SK-N-SH treated with all-trans-retinoic acid at 6 μM for 48 hours (cell line): Measurements from ENCODE around the gene NASP.

Source experiments
- ARNTL ChIP-seq: fragments of 450-650 bp; formaldehyde crosslinking; IDR thresholded peaks from 2 replicates; pipeline ENCODE4 v1.5.0; 2020; ENCODE audit warnings: low read depth, mild to moderate bottlenecking, moderate library complexity, borderline replicate concordance
- ESRRG ChIP-seq: fragments of 250-450 bp; sonication (Bioruptor Pico); IDR thresholded peaks from 2 replicates; pipeline ENCODE4 v1.6.1; 2021; ENCODE audit warnings: mild to moderate bottlenecking
- GLIS3 ChIP-seq: fragments of 250-450 bp; sonication (Bioruptor Pico); IDR thresholded peaks from 2 replicates; pipeline ENCODE4 v1.5.0; 2020; ENCODE audit warnings: mild to moderate bottlenecking, moderate library complexity
- PPARA ChIP-seq: fragments of 250-450 bp; sonication (Bioruptor Pico); IDR thresholded peaks from 2 replicates; pipeline ENCODE4 v1.5.0; 2020; ENCODE audit warnings: mild to moderate bottlenecking, borderline replicate concordance
- TCF4 ChIP-seq: fragments of 250-450 bp; sonication (Bioruptor Pico); IDR thresholded peaks from 2 replicates; pipeline ENCODE4 v1.8.0; 2021; ENCODE audit warnings: mild to moderate bottlenecking, moderate library complexity, borderline replicate concordance
- ZFP3 ChIP-seq: fragments of 250-450 bp; sonication (Bioruptor Pico); IDR thresholded peaks from 2 replicates; pipeline ENCODE4 v1.5.0; 2020; ENCODE audit warnings: mild to moderate bottlenecking, moderate library complexity
- ZFP30 ChIP-seq: fragments of 450-650 bp; formaldehyde crosslinking; IDR thresholded peaks from 2 replicates; pipeline ENCODE4 v1.5.0; 2022; ENCODE audit warnings: mild to moderate bottlenecking, moderate library complexity
- TF ChIP-seq, protein P1 (sequence below): fragments of 250-450 bp; sonication (Bioruptor Pico); IDR thresholded peaks from 2 replicates; pipeline ENCODE4 v1.5.1; 2020; ENCODE audit warnings: low read depth, mild to moderate bottlenecking, moderate library complexity

DNA sequence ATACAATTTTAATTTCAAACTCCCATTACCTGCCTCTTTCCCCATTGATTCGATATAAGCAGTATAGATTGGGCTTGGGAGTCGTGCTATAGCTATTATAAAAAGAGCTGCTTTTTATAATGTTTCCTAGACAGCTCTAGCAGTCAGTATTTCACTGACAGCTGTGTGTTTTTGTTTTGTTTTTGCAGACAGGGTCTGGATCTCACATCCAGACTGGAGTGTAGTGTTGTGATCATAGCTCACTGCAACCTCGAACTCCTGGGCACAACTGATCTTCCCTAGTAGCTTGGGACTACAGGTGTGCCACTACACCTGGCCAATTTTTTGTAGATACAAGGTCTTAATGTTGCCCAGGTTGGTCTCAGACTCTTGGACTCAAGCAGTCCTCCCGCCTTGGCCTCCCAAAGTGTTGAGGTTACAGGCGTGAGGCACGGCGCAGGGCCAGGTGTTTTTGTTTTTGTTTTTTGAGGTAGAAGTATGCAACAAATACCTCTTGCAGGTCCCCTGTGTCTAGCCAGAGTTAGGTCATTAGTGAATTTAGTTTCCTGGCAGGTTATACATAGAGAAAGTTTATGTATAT lies 1.7 kb downstream of the NASP start:
- TF ChIP-seq ARNTL (CRISPR knock-in tag), result no peak
- no peak for TF ChIP-seq ZFP3
- no peak for TF ChIP-seq GLIS3 (CRISPR knock-in tag)
- TF ChIP-seq PPARA (CRISPR knock-in tag), result no peak
- TF ChIP-seq ZFP30 (CRISPR knock-in tag), result no peak
- TF ChIP-seq, protein P1, sequence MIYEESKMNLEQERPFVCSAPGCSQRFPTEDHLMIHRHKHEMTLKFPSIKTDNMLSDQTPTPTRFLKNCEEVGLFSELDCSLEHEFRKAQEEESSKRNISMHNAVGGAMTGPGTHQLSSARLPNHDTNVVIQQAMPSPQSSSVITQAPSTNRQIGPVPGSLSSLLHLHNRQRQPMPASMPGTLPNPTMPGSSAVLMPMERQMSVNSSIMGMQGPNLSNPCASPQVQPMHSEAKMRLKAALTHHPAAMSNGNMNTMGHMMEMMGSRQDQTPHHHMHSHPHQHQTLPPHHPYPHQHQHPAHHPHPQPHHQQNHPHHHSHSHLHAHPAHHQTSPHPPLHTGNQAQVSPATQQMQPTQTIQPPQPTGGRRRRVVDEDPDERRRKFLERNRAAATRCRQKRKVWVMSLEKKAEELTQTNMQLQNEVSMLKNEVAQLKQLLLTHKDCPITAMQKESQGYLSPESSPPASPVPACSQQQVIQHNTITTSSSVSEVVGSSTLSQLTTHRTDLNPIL (CRISPR knock-in tag), result no peak
- no peak for TF ChIP-seq TCF4
- TF ChIP-seq ESRRG (CRISPR knock-in tag), result no peak
